IPS-20b (cell line): Measurements from ENCODE around the gene IGF1R.
A peak's percentile ranks its signal among the peaks of the same experiment; 100 is the strongest.

Source experiments
- H3K27ac ChIP-seq: one replicate; pipeline ENCODE4 v1.5.1; 2013; ENCODE audit warnings: low read length
- H3K27me3 ChIP-seq: 2 replicates; pipeline ENCODE4 v1.6.1; 2013; ENCODE audit warnings: mild to moderate bottlenecking, low read length, inconsistent platforms; ENCODE audit not compliant: insufficient read depth
- H3K36me3 ChIP-seq: 2 replicates; pipeline ENCODE4 v1.6.1; 2013; ENCODE audit warnings: low read depth, mild to moderate bottlenecking, inconsistent platforms, low read length, moderate library complexity; ENCODE audit not compliant: insufficient read depth
- H3K4me1 ChIP-seq: 2 replicates; pipeline ENCODE4 v1.6.1; 2013; ENCODE audit warnings: mild to moderate bottlenecking, control low read depth, inconsistent platforms, low read length, moderate library complexity; ENCODE audit not compliant: insufficient read depth
- H3K4me3 ChIP-seq: 2 replicates; pipeline ENCODE4 v1.5.1; 2013; ENCODE audit warnings: mild to moderate bottlenecking, low read length, inconsistent platforms
- H3K9ac ChIP-seq: 2 replicates; pipeline ENCODE4 v1.6.1; 2013; ENCODE audit warnings: low read depth, mild to moderate bottlenecking, inconsistent platforms, low read length, moderate library complexity
- H3K9me3 ChIP-seq: 2 replicates; pipeline ENCODE4 v1.6.1; 2013; ENCODE audit warnings: mild to moderate bottlenecking, low read depth, low read length, inconsistent platforms; ENCODE audit not compliant: insufficient read depth

The IGF1R gene

GRCh38 chr15:98785807-98786621 is 137.7 kb downstream of the IGF1R start:
- Histone ChIP-seq H3K27me3 (no peaks in the 10 kb centered on the region), H3K4me1 (peaks cover 65% of the 10 kb centered on the region), H3K27ac (no peak overlapping the region), H3K9me3 (no peaks in the 10 kb centered on the region), H3K4me3 (peak overlapping the region; percentile 11; the same call in 1 of the 2 replicates), H3K9ac (peak overlapping the region; percentile 30; the same call in 1 of the 2 replicates), H3K36me3 (no peaks in the 10 kb centered on the region)

GRCh38 chr15:98786717-98787116 is 138.4 kb downstream of the IGF1R start:
- Histone ChIP-seq H3K36me3 (no peaks in the 10 kb centered on the region), H3K27me3 (no peaks in the 10 kb centered on the region), H3K9ac (peak overlapping the region; percentile 18; the same call in 1 of the 2 replicates), H3K4me3 (no peak overlapping the region), H3K4me1 (peaks cover 69% of the 10 kb centered on the region), H3K27ac (no peak overlapping the region), H3K9me3 (no peaks in the 10 kb centered on the region)

GRCh38 chr15:98787194-98787593 is 138.9 kb downstream of the IGF1R start:
- H3K9me3 ChIP-seq = no peaks in the 10 kb centered on the region
- H3K4me3 ChIP-seq = no peak overlapping the region
- peak overlapping the region; percentile 18; the same call in 1 of the 2 replicates for H3K9ac ChIP-seq
- no peaks in the 10 kb centered on the region for H3K36me3 ChIP-seq
- peaks cover 73% of the 10 kb centered on the region for H3K4me1 ChIP-seq
- no peak overlapping the region for H3K27ac ChIP-seq
- no peaks in the 10 kb centered on the region for H3K27me3 ChIP-seq

GRCh38 chr15:98787936-98788757 is 139.8 kb downstream of the IGF1R start:
- Histone ChIP-seq H3K4me3 (no peak overlapping the region), H3K9ac (no peak overlapping the region), H3K27me3 (no peaks in the 10 kb centered on the region), H3K9me3 (no peaks in the 10 kb centered on the region), H3K36me3 (no peaks in the 10 kb centered on the region), H3K27ac (no peak overlapping the region), H3K4me1 (peaks cover 78% of the 10 kb centered on the region)

- Histone ChIP-seq H3K36me3 (no peaks in the 10 kb centered on the region), H3K27ac (no peak overlapping the region), H3K27me3 (no peaks in the 10 kb centered on the region), H3K4me1 (peaks cover 79% of the 10 kb centered on the region), H3K4me3 (no peak overlapping the region), H3K9ac (no peak overlapping the region), H3K9me3 (no peaks in the 10 kb centered on the region)
Observed at GRCh38 chr15:98789020-98789419, 140.7 kb downstream of the IGF1R start.

GRCh38 chr15:98790270-98790669 is 141.9 kb downstream of the IGF1R start:
- Histone ChIP-seq H3K4me1 (peaks cover 76% of the 10 kb centered on the region), H3K36me3 (no peaks in the 10 kb centered on the region), H3K9ac (no peak overlapping the region), H3K9me3 (no peaks in the 10 kb centered on the region), H3K27ac (no peak overlapping the region), H3K27me3 (no peaks in the 10 kb centered on the region), H3K4me3 (no peak overlapping the region)

- Histone ChIP-seq H3K4me1 (peaks cover 72% of the 10 kb centered on the region), H3K4me3 (no peak overlapping the region), H3K9me3 (no peaks in the 10 kb centered on the region), H3K9ac (no peak overlapping the region), H3K27ac (no peak overlapping the region), H3K36me3 (no peaks in the 10 kb centered on the region), H3K27me3 (no peaks in the 10 kb centered on the region)
Observed at GRCh38 chr15:98791046-98791701, 142.8 kb downstream of the IGF1R start.

- Histone ChIP-seq H3K4me1 (peaks cover 72% of the 10 kb centered on the region), H3K27ac (no peak overlapping the region), H3K9ac (no peak overlapping the region), H3K27me3 (no peaks in the 10 kb centered on the region), H3K4me3 (no peak overlapping the region), H3K9me3 (no peaks in the 10 kb centered on the region), H3K36me3 (no peaks in the 10 kb centered on the region)
Observed at GRCh38 chr15:98792117-98792516, 143.8 kb downstream of the IGF1R start.

GRCh38 chr15:98794211-98794610 is 145.9 kb downstream of the IGF1R start:
- Histone ChIP-seq H3K4me1 (peaks cover 66% of the 10 kb centered on the region), H3K27ac (no peak overlapping the region), H3K27me3 (no peaks in the 10 kb centered on the region), H3K9ac (no peak overlapping the region), H3K9me3 (no peaks in the 10 kb centered on the region), H3K4me3 (no peak overlapping the region), H3K36me3 (no peaks in the 10 kb centered on the region)

- H3K4me3 ChIP-seq = no peak overlapping the region
- no peaks in the 10 kb centered on the region for H3K36me3 ChIP-seq
- peaks cover 66% of the 10 kb centered on the region for H3K4me1 ChIP-seq
- H3K9ac ChIP-seq = no peak overlapping the region
- H3K27me3 ChIP-seq = no peaks in the 10 kb centered on the region
- H3K9me3 ChIP-seq = no peaks in the 10 kb centered on the region
- H3K27ac ChIP-seq = no peak overlapping the region
Observed at GRCh38 chr15:98794748-98795147, 146.4 kb downstream of the IGF1R start.

- Histone ChIP-seq H3K9me3 (no peaks in the 10 kb centered on the region), H3K27me3 (no peaks in the 10 kb centered on the region), H3K9ac (no peak overlapping the region), H3K36me3 (no peaks in the 10 kb centered on the region), H3K4me1 (peaks cover 61% of the 10 kb centered on the region), H3K4me3 (no peak overlapping the region), H3K27ac (no peak overlapping the region)
Observed at GRCh38 chr15:98795980-98796379, 147.6 kb downstream of the IGF1R start.
